Measurements from ENCODE around the gene STK24.

- no peak for TF ChIP-seq POLR2AphosphoS5 (IDR thresholded peaks at IDR 0.05)
- no peak for TF ChIP-seq CTCF (IDR thresholded peaks at IDR 0.05)
- no peak for TF ChIP-seq EP300 (IDR thresholded peaks at IDR 0.05)
- no peak for TF ChIP-seq POLR2A (IDR thresholded peaks at IDR 0.05)
Measured at GRCh38 chr13:98428256-98428966, 148.5 kb downstream of the STK24 start.

Data from upper lobe of left lung (tissue), 4 donors.